T-helper 17 cell (primary cell): ENCODE results near the gene EPB41L2. TPM values are rescaled to one million over a fixed set of nuclear protein-coding genes. Genes with fewer than 3 reads are reported as not detected.

Experiments
- ATAC-seq: fragments of 150-1000 bp; cut with Tn5 transposase; 2 replicates; pipeline ENCODE4 v1.10.0; 2021; ENCODE audit warnings: mild to moderate bottlenecking, moderate library complexity
- DNase-seq, 3 donors: peaks; one replicate each; pipeline versions ENCODE4 v3.0.0 to v3.0.0-alpha.2; 2020 to 2021
- H3K9me3 ChIP-seq: one replicate; pipeline ENCODE4 v1.7.0; 2013; ENCODE audit warnings: low read length, mild to moderate bottlenecking; ENCODE audit not compliant: control insufficient read depth, poor library complexity, severe bottlenecking
- H3K27ac Mint-ChIP-seq: one replicate; pipeline ENCODE4 v1.8.0; 2022; ENCODE audit warnings: mild to moderate bottlenecking, moderate library complexity, mixed read lengths
- H3K27me3 Mint-ChIP-seq: one replicate; pipeline ENCODE4 v1.8.0; 2022; ENCODE audit warnings: mixed read lengths
- H3K36me3 Mint-ChIP-seq: one replicate; pipeline ENCODE4 v1.8.0; 2022; ENCODE audit warnings: low read depth, mixed read lengths
- H3K4me1 Mint-ChIP-seq: one replicate; pipeline ENCODE4 v1.8.0; 2022; ENCODE audit warnings: mild to moderate bottlenecking, mixed read lengths
- H3K4me3 Mint-ChIP-seq: one replicate; pipeline ENCODE4 v1.8.0; 2022; ENCODE audit warnings: mild to moderate bottlenecking, moderate library complexity, mixed read lengths
- total RNA-seq, 4 donors: library from RNA in 2 of 4; stranded (reverse) in 2 of 4; gene quantifications; one replicate each; pipeline ENCODE4 v1.2.3 and lab custom pipeline; 2022 to 2026

Gene EPB41L2
- total RNA-seq, 2 donors from 2014 or later: 14.0 to 20.5 TPM

DNA sequence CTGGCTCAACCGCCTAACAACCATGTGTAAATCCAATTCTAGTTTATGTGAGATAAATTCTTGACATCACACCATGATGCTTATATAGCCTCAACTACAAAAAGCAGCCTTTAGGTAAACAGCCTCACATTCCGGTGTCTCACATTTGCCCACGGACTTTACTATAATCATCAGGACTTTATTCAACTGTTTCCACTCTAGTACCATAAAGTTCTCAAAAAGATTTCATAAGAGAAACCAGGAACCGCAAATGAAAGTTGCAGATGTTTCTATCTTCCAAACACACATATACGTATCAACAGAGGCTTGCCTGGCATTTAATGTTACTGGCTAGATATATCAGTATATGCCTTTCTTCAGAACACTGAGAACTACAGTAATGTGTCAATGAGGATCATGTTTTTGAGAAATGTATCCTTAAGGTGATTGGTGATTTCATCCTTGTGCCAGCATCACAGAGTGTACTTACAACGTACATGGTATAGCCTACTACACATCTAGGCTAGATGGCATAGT is 80.0 kb downstream of the EPB41L2 start:
- no peaks in the 10 kb centered on the region for H3K27me3 Mint-ChIP-seq
- DNase-seq: no peak

DNA sequence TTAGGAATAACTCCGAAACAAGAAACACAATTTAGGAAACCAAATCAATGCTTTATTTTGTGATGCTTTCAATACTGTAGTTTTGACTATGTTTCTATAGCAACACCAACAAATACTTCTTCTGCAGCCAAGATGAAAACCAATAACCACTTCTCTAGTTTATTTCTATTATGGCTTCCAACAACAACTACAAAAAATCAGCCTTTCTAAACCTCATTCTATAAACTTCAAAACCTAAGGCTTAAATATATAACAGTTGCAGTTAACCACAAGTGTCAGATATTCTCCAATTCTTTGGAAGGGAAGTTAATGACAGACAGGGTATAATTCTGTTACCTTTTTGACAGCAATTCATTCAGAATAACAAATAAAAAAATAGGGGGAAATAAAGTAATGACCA is 80.9 kb downstream of the EPB41L2 start:
- Mint-ChIP-seq H3K4me1 (peaks cover 14% of the 10 kb centered on the region), H3K4me3 (no peak overlapping the region), H3K36me3 (no peaks in the 10 kb centered on the region), H3K27me3 (no peaks in the 10 kb centered on the region), H3K27ac (no peak overlapping the region)
- H3K9me3 ChIP-seq: no peaks in the 10 kb centered on the region
- DNase-seq (no peak), ATAC-seq (no peak)

More for the DNA sequence above, 80.0 kb downstream of the EPB41L2 start:
- Mint-ChIP-seq H3K4me1 (peaks cover 14% of the 10 kb centered on the region), H3K27ac (no peak overlapping the region), H3K36me3 (no peaks in the 10 kb centered on the region), H3K4me3 (no peak overlapping the region)
- ATAC-seq: no peak
- H3K9me3 ChIP-seq: no peaks in the 10 kb centered on the region

DNA sequence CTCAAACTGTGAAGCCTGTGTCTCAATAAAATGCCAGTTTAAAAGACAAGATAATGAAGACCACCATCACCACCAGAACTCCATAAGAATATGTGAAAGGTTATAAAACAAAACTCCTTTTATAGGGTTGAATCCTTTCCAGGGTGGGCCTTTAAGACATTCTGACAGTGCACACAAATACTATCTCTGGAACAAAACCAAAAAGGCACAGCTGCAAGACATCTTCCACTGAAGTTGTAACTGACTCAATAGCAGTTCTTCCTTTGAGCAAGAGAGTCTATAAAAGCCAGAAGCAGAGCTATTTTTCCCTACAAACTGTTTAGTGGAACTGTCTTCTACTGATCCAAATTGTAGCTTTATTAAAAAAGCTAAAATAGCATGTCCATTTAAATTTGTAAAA is 81.6 kb downstream of the EPB41L2 start:
- Mint-ChIP-seq H3K36me3 (no peaks in the 10 kb centered on the region), H3K4me3 (no peak overlapping the region), H3K27ac (no peak overlapping the region), H3K27me3 (no peaks in the 10 kb centered on the region), H3K4me1 (peaks cover 14% of the 10 kb centered on the region)
- DNase-seq (no peak), ATAC-seq (no peak)
- no peaks in the 10 kb centered on the region for H3K9me3 ChIP-seq

DNA sequence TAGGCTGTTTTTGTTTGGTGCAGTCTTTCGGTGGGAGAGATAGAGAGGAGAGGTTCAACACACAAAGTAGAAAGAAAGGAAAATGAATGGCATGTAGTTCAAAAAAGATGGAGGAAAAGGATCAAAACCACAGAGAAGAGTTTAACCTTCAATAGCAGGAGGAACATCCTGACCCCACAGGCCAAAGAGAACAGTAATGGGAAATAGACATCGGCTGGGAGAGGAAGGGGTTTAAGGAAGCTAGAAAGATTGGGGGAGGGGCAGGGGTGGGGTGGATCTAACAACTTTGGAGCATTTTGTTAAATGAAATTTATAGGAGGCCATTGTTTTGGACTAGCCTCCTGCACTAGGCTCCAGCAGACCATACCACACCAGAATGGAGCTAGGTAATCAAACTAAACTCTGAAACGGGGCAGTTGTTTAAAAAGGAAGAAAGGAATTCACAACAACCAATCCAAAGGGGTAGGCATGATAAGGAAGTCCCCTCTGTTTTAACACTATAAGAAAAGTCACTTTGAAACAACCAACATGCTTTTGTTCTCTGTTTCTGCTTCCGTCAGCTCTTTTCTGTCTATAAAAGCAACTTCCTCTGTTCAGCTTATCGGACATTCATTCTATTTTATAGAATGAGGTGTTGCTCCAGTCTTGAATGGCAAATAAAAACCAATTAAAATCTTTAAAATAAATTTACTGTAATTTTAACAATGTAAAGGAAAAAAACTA is 82.6 kb downstream of the EPB41L2 start:
- Mint-ChIP-seq H3K27ac (no peak overlapping the region), H3K36me3 (no peaks in the 10 kb centered on the region), H3K27me3 (no peaks in the 10 kb centered on the region), H3K4me1 (peaks cover 14% of the 10 kb centered on the region), H3K4me3 (no peak overlapping the region)
- DNase-seq: no peak
- no peaks in the 10 kb centered on the region for H3K9me3 ChIP-seq
- ATAC-seq: no peak

DNA sequence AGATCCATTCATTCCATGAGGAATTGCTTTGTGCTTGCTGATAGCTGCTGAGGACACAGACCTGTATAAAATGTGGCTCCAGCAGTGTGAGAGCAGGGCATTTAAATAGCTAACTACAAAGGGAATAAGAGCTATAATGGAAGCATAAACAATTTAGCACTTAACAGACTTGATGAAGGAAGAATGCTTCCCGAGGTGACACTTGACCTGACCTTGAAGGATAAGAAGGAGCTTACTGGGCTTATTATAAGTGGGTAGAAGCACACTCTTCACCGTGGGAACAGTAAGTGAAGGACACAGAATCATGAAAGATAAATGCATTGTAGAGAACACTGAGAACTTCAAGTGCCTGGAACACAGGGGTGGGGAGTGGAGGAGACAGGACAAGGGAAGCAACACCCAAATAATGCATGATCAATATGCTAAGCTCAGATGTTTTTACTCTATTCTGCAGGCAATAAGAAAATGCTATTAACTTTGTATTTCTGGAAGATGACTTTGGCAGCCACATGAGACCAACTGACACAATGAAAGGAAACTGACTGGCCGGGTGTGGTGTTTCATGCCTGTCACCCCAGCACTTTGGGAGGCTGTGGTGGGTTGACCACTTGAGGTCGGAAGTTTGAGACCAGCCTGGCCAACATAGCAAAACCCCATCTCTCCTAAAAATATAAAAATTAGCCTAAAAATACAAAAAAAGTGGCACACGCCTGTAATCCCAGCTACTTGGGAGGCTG is 84.2 kb downstream of the EPB41L2 start:
- no peaks in the 10 kb centered on the region for H3K9me3 ChIP-seq
- H3K27me3 Mint-ChIP-seq: no peaks in the 10 kb centered on the region
- peaks cover 14% of the 10 kb centered on the region for H3K4me1 Mint-ChIP-seq
- ATAC-seq (no peak), DNase-seq (no peak)
- no peaks in the 10 kb centered on the region for H3K36me3 Mint-ChIP-seq
- no peak overlapping the region for H3K4me3 Mint-ChIP-seq
- peak overlapping the region; percentile 86 for H3K27ac Mint-ChIP-seq

DNA sequence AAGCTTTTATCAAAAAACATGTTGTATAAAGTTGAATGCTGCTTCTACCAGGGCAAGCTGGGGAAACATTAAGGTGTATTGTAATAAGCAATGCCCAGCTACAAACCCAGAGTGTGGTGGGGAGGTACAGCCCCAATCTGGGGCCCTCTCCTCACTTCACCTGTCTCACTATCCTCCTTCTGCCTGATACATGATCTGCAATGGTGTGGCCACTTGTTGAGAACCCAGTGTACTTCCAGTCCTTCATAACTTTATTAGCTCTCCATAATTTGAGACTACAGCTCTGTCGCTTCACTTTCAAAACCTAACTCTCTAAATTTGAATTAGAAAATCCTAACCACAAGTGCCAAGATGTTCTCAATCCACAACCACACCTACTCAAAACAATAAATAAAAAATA is 84.9 kb downstream of the EPB41L2 start:
- Mint-ChIP-seq H3K4me1 (peaks cover 14% of the 10 kb centered on the region), H3K27ac (peak overlapping the region; percentile 86), H3K27me3 (no peaks in the 10 kb centered on the region), H3K36me3 (no peaks in the 10 kb centered on the region), H3K4me3 (no peak overlapping the region)
- ATAC-seq (no peak), DNase-seq (no peak)
- no peaks in the 10 kb centered on the region for H3K9me3 ChIP-seq

DNA sequence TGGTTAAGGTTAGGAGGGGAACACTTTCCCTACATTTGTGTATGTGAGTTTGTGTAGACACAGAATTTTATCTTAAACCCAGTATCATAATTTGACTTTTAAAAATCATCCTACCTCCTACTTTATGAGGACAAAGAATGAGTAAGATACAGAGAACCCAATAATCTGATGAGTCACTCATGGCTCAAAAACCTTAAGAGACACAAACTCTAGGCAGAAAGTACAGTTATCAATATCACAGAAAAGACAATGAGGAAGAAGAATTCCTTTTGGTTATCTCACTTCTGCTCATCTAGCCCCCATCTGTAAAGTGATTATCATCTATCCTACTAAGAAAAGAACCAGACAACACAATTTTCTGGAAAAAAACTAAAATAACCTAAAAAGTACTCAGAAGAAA is 87.7 kb downstream of the EPB41L2 start:
- Mint-ChIP-seq H3K4me3 (no peak overlapping the region), H3K4me1 (peaks cover 11% of the 10 kb centered on the region), H3K27me3 (no peaks in the 10 kb centered on the region), H3K36me3 (no peaks in the 10 kb centered on the region), H3K27ac (no peak overlapping the region)
- no peak for ATAC-seq
- H3K9me3 ChIP-seq: no peaks in the 10 kb centered on the region
- DNase-seq: no peak

DNA sequence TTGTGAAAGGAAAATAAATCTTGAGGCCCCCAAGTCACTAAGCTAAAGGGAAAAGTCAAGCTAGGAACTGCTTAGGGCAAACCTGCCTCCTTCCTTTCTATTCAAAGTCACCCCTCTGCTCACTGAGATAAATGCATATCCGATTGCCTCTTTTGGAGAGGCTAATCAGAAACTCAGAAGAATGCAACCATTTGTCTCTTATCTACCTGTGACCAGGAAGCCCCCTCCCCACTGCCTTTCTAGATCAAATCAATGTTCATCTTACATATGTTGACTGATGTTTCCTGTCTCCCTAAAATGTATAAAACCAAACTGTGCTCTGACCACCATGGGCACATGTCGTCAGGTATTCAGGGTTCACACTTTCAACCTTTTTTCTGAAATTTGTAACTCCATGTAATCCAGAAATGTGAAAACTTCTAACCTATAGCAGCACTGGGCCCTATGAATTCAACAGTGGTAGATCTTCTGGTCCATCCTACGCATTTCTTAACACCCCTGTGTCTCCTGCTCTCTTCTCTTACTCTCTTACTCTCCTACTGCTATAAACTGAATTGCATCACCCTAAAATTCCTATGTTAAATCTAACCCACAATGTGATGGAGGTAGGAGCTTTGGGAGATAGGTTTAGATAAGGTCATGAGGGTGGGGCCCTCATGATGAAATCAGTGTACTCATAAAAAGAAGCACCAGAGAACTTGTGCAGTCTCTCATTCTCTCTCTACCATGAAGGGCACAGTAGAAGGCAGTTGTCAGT is 89.3 kb downstream of the EPB41L2 start:
- Mint-ChIP-seq H3K36me3 (no peaks in the 10 kb centered on the region), H3K27ac (no peak overlapping the region), H3K4me1 (peaks cover 8% of the 10 kb centered on the region), H3K27me3 (no peaks in the 10 kb centered on the region), H3K4me3 (no peak overlapping the region)
- H3K9me3 ChIP-seq: no peaks in the 10 kb centered on the region
- DNase-seq: no peak
- no peak for ATAC-seq

DNA sequence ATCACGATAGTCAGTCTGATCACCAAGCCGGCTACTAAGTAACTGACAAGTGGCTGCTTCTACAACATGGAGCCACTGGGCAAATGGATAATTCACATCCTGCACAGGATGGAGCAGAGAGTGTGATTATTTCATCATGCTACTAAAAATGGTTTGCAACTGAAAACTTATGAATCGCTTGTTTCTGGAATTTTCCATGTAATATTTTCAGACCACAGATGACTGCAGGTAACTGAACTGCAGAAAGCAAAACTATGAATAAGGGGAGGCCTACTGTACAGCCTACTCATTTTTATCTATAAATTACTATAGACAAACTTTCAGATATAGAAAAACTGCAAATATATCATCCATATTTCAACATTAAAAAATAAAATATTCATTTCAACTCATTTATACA is 91.5 kb downstream of the EPB41L2 start:
- no peak overlapping the region for H3K27ac Mint-ChIP-seq
- no peaks in the 10 kb centered on the region for H3K36me3 Mint-ChIP-seq
- peaks cover 6% of the 10 kb centered on the region for H3K4me1 Mint-ChIP-seq
- H3K9me3 ChIP-seq: no peaks in the 10 kb centered on the region
- DNase-seq (no peak), ATAC-seq (no peak)
- H3K27me3 Mint-ChIP-seq: no peaks in the 10 kb centered on the region
- no peak overlapping the region for H3K4me3 Mint-ChIP-seq

DNA sequence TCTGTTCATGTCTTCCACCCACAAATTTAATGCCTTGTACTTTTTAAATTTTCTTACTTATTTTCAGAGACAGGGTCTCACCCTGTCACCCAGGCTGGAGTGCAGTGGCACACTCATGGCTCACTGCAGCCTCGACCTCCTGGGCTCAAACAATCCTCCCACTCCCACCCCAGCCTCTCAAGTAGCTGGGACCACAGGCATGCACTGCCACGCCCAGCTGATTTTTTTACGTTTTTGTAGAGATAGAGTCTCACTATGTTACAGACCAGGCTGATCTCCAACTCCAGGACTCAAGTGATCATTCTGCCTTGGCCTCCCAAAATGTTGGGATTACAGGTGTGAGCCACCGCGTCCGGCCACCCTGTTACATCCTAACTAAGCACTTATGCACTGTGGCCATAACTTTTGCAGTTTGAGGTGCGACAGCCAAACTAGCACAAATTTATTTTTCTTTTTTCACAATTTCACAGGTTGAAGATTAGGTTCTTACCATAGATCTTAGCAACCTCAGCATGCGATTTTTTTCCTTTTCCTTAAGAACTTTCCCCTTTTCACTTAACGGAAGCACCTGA is 92.1 kb downstream of the EPB41L2 start:
- ATAC-seq: no peak
- H3K9me3 ChIP-seq: no peaks in the 10 kb centered on the region
- H3K36me3 Mint-ChIP-seq: no peaks in the 10 kb centered on the region
- H3K27ac Mint-ChIP-seq: no peak overlapping the region
- no peak for DNase-seq
- no peak overlapping the region for H3K4me3 Mint-ChIP-seq
- no peaks in the 10 kb centered on the region for H3K27me3 Mint-ChIP-seq
- H3K4me1 Mint-ChIP-seq: peaks cover 9% of the 10 kb centered on the region

DNA sequence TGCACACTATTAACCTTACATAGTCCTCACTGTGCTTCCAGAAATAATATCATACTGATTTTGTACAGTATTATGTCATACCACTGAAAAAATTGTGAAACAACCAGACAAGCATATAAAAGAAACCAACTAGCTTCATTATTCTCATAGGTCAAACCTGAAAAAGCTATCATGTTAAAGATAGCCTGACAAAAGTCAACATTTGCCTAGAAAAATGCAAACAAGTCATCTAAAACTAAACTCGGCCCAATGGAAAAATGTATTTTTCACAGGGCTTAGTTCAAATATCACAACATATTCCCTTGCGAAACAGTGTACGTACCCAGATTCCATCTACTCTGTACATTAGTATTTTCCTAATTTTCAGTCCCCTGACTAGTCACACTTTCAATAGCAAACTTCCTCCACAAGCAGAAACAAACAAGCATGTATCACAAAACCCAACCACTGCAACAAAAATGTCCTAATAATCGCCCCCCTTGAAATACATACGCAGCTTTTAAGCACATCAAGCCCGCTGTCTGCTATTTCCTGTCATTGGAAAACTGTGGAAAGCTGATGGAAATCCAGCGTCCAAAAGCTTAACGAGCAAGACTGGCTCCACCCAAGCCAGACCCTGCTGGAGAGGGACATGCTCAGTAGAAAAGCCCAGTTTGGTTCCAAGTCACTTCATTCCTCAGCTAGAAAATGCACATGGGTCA is 93.1 kb downstream of the EPB41L2 start:
- Mint-ChIP-seq H3K36me3 (no peaks in the 10 kb centered on the region), H3K4me1 (peaks cover 9% of the 10 kb centered on the region), H3K4me3 (no peak overlapping the region), H3K27ac (no peak overlapping the region), H3K27me3 (no peaks in the 10 kb centered on the region)
- DNase-seq (no peak), ATAC-seq (no peak)
- H3K9me3 ChIP-seq: no peaks in the 10 kb centered on the region

DNA sequence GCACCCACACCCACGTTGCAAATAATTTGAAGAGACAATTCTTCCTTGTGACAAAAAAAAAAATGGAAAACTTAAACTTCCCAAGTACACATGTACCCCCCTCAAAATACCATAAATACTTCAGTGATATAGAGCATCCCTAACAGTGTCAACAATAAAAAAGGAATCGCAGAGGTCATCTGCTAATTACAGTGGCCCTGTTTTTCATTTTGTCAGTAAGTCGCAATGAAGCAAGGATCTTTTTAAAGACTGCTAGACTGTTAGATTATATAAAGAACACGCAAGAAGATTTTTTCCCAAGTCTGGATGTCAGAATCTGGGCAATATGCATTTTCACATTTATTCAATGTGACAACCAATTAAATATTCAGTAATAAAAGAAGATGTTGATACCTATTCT is 93.9 kb downstream of the EPB41L2 start:
- no peak for ATAC-seq
- H3K4me1 Mint-ChIP-seq: peaks cover 9% of the 10 kb centered on the region
- no peak for DNase-seq
- H3K9me3 ChIP-seq: no peaks in the 10 kb centered on the region
- no peak overlapping the region for H3K4me3 Mint-ChIP-seq
- H3K36me3 Mint-ChIP-seq: no peaks in the 10 kb centered on the region
- H3K27ac Mint-ChIP-seq: no peak overlapping the region
- H3K27me3 Mint-ChIP-seq: no peaks in the 10 kb centered on the region
